Bronchial epithelial cell (primary cell): Measurements from ENCODE around the gene PRDM1. TPM values are rescaled to one million over a fixed set of nuclear protein-coding genes. Genes with fewer than 3 reads are reported as not detected.

Source experiments
- DNase-seq: peaks from one replicate; pipeline ENCODE4 v3.0.0-alpha.2; 2010; ENCODE audit warnings: low read depth
- FAIRE-seq: peaks from 2 replicates; lab custom pipeline; 2011; peaks lifted over from hg19 to GRCh38; lab: Jason Lieb, UNC
- H3K27me3 ChIP-seq: 2 replicates; pipeline ENCODE4 v1.5.1; 2011; ENCODE audit warnings: low read length; ENCODE audit not compliant: control insufficient read depth, insufficient read depth
- H3K36me3 ChIP-seq: 2 replicates; pipeline ENCODE4 v1.5.1; 2011; ENCODE audit warnings: low read length; ENCODE audit not compliant: control insufficient read depth, insufficient read depth
- H3K4me3 ChIP-seq: 2 replicates; pipeline ENCODE4 v1.5.1; 2011; ENCODE audit warnings: mild to moderate bottlenecking, low read depth, low read length, control low read depth
- CTCF ChIP-seq: IDR thresholded peaks from 2 replicates; pipeline ENCODE4 v1.5.1; 2011; ENCODE audit warnings: mild to moderate bottlenecking, moderate library complexity, low read length, control low read depth, inconsistent platforms; ENCODE audit not compliant: insufficient read depth, severe bottlenecking
- total RNA-seq: library from RNA; depleted of rRNA; stranded (reverse); fragments of >200 nt; gene quantifications from 2 replicates; pipeline ENCODE4 v1.2.1, GENCODE V29; 2014

Gene PRDM1
- total RNA-seq, 1 donor from 2014 or later = 5.3 TPM

DNA sequence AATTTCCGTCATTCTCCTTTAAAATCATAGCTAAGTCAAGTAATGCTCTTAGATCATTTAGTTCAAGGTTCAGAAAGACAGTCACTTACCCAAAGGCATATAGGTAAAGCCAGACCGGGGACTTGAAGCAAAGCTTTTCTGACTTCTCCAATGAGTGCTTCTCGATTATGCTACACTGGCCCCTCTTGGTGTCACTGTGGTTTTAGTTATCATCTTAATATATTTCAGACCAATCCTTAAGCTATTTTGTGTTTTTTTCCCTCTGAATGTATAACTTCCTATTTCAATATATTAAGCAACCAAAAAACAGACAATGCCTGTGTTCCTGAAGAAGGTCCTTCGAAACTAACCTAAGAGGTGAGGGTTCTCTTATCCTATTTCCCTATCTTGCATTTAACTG, 3.9 kb downstream of the PRDM1 start:
- H3K27me3 ChIP-seq = no peaks in the 10 kb centered on the region
- FAIRE-seq = no peak
- no peak for DNase-seq
- peaks cover 1% of the 10 kb centered on the region for H3K36me3 ChIP-seq
- no peak overlapping the region for H3K4me3 ChIP-seq
- TF ChIP-seq CTCF = no peak

- Histone ChIP-seq H3K4me3 (no peak overlapping the region), H3K36me3 (peaks cover 3% of the 10 kb centered on the region), H3K27me3 (no peaks in the 10 kb centered on the region)
- no peak for DNase-seq
- no peak for FAIRE-seq
- no peak for TF ChIP-seq CTCF
Observed at GRCh38 chr6:106092279-106092678, 6.1 kb downstream of the PRDM1 start.

DNA sequence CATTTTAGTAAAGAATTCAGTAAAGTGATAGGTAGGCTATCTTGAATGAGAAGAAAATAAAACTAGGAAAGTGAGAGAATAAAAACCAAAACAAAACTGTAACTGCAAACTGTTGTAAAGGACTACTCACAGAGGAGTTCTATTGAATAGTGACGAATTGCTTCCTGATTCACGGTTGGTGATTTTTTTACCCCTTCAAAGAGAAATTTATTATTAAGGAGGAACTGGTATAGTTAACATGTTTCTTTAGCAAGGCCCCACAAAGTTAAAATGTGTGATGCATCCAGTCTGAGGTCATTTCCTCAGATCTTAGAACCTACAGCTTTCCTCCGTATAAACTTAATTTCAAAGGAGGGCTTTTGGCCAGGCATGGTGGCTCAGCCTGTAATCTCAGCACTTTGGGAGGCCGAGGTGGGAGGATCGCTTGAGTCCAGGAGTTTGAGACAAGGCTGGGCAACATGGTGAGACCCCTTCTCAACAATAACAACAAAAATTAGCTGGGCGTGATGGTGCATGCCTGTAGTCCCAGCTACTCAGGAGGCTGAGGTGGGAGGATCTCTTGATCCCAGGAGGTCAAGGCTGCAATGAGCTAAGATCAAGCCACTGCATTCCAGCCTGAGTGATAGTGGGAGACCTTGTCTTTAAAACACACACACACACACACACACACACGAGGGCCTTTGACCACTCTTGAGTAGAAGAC, 8.3 kb downstream of the PRDM1 start:
- Histone ChIP-seq H3K36me3 (peaks cover 3% of the 10 kb centered on the region), H3K27me3 (no peaks in the 10 kb centered on the region), H3K4me3 (no peak overlapping the region)
- no peak for TF ChIP-seq CTCF
- no peak for DNase-seq
- FAIRE-seq = no peak

GRCh38 chr6:106094964-106095335, 8.8 kb downstream of the PRDM1 start:
- H3K4me3 ChIP-seq = no peak overlapping the region
- H3K36me3 ChIP-seq = peaks cover 3% of the 10 kb centered on the region
- no peaks in the 10 kb centered on the region for H3K27me3 ChIP-seq
- no peak for TF ChIP-seq CTCF
- FAIRE-seq = no peak
- no peak for DNase-seq

GRCh38 chr6:106097411-106098231, 11.5 kb downstream of the PRDM1 start:
- Histone ChIP-seq H3K4me3 (peak overlapping the region; percentile 43), H3K27me3 (no peaks in the 10 kb centered on the region), H3K36me3 (peaks cover 4% of the 10 kb centered on the region)
- no peak for TF ChIP-seq CTCF
- no peak for FAIRE-seq
- DNase-seq = peak; percentile 50
